Measurements from ENCODE around the gene CDK14.

Gene CDK14

GRCh38 chr7:90839727-90840291 is 243.7 kb downstream of the CDK14 start:
- Histone ChIP-seq H3K4me1 (peaks cover 5% of the 10 kb centered on the region), H2AFZ (no peak overlapping the region), H3K36me3 (ENCODE audit: control insufficient read depth, insufficient read depth, low read length) (no peaks in the 10 kb centered on the region), H3K9me3 (ENCODE audit: control insufficient read depth, low read length) (no peaks in the 10 kb centered on the region), H3K79me2 (no peaks in the 10 kb centered on the region), H3K4me3 (ENCODE audit: low read depth, low read length) (no peak overlapping the region), H3K9ac (no peak overlapping the region), H3K4me2 (ENCODE audit: low read length) (no peak overlapping the region), H3K27ac (no peak overlapping the region), H3K27me3 (ENCODE audit: control insufficient read depth, insufficient read depth, low read length) (no peaks in the 10 kb centered on the region)
- no peak for TF ChIP-seq CTCF (IDR thresholded peaks at IDR 0.05)

- Histone ChIP-seq H3K79me2 (no peaks in the 10 kb centered on the region), H3K9me3 (ENCODE audit: control insufficient read depth, low read length) (no peaks in the 10 kb centered on the region), H3K27me3 (ENCODE audit: control insufficient read depth, insufficient read depth, low read length) (no peaks in the 10 kb centered on the region), H3K4me3 (ENCODE audit: low read depth, low read length) (no peak overlapping the region), H2AFZ (no peak overlapping the region), H3K4me1 (peaks cover 5% of the 10 kb centered on the region), H3K4me2 (ENCODE audit: low read length) (no peak overlapping the region), H3K9ac (no peak overlapping the region), H3K27ac (no peak overlapping the region), H3K36me3 (ENCODE audit: control insufficient read depth, insufficient read depth, low read length) (no peaks in the 10 kb centered on the region)
- no peak for TF ChIP-seq CTCF (IDR thresholded peaks at IDR 0.05)
These were observed 245.8 kb downstream of the CDK14 start for GRCh38 chr7:90841759-90842429.

- Histone ChIP-seq H3K36me3 (ENCODE audit: control insufficient read depth, insufficient read depth, low read length) (no peaks in the 10 kb centered on the region), H3K9ac (no peak overlapping the region), H3K9me3 (ENCODE audit: control insufficient read depth, low read length) (no peaks in the 10 kb centered on the region), H3K27me3 (ENCODE audit: control insufficient read depth, insufficient read depth, low read length) (no peaks in the 10 kb centered on the region), H3K4me2 (ENCODE audit: low read length) (no peak overlapping the region), H3K79me2 (no peaks in the 10 kb centered on the region), H3K27ac (no peak overlapping the region), H2AFZ (no peak overlapping the region), H3K4me3 (ENCODE audit: low read depth, low read length) (no peak overlapping the region), H3K4me1 (peaks cover 5% of the 10 kb centered on the region)
- TF ChIP-seq CTCF (IDR thresholded peaks at IDR 0.05): no peak
These were observed 246.3 kb downstream of the CDK14 start for GRCh38 chr7:90842430-90842788.

- no peak overlapping the region for H3K9ac ChIP-seq
- H3K36me3 ChIP-seq (ENCODE audit: control insufficient read depth, insufficient read depth, low read length): no peaks in the 10 kb centered on the region
- H3K4me1 ChIP-seq: peaks cover 5% of the 10 kb centered on the region
- no peaks in the 10 kb centered on the region for H3K27me3 ChIP-seq (ENCODE audit: control insufficient read depth, insufficient read depth, low read length)
- H3K4me2 ChIP-seq (ENCODE audit: low read length): no peak overlapping the region
- H3K9me3 ChIP-seq (ENCODE audit: control insufficient read depth, low read length): no peaks in the 10 kb centered on the region
- H3K27ac ChIP-seq: no peak overlapping the region
- H3K4me3 ChIP-seq (ENCODE audit: low read depth, low read length): no peak overlapping the region
- no peaks in the 10 kb centered on the region for H3K79me2 ChIP-seq
- no peak for TF ChIP-seq CTCF (IDR thresholded peaks at IDR 0.05)
- no peak overlapping the region for H2AFZ ChIP-seq
These were observed 247.4 kb downstream of the CDK14 start for GRCh38 chr7:90843472-90843871.

GRCh38 chr7:90844421-90844820 is 248.3 kb downstream of the CDK14 start:
- H3K27ac ChIP-seq: no peak overlapping the region
- no peak for TF ChIP-seq CTCF (IDR thresholded peaks at IDR 0.05)
- H3K9me3 ChIP-seq (ENCODE audit: control insufficient read depth, low read length): no peaks in the 10 kb centered on the region
- no peaks in the 10 kb centered on the region for H3K79me2 ChIP-seq
- H3K27me3 ChIP-seq (ENCODE audit: control insufficient read depth, insufficient read depth, low read length): no peaks in the 10 kb centered on the region
- H3K36me3 ChIP-seq (ENCODE audit: control insufficient read depth, insufficient read depth, low read length): no peaks in the 10 kb centered on the region
- no peak overlapping the region for H3K4me3 ChIP-seq (ENCODE audit: low read depth, low read length)
- no peak overlapping the region for H3K9ac ChIP-seq
- H3K4me1 ChIP-seq: peaks cover 5% of the 10 kb centered on the region
- H2AFZ ChIP-seq: no peak overlapping the region
- no peak overlapping the region for H3K4me2 ChIP-seq (ENCODE audit: low read length)
